WTC11 (cell line): ENCODE measurements around the gene ZFYVE1. TPM values are rescaled to one million over a fixed set of nuclear protein-coding genes. Genes with fewer than 3 reads are reported as not detected.

Experiments
- ATAC-seq: fragments of 200-7000 bp; cut with Tn5 transposase; 2 replicates; pipeline ENCODE4 v1.10.0; 2021; ENCODE audit warnings: mild to moderate bottlenecking, moderate library complexity
- CTCF ChIA-PET: fragments of 300-600 bp; sonication (Branson Sonifier 250); formaldehyde crosslinking; loops from one replicate; lab custom pipeline; 2021; ENCODE audit warnings: antibody characterized with exemption; lab: Charles Lee
- POLR2A ChIA-PET: fragments of 350-600 bp; sonication (Branson Sonifier 250); formaldehyde crosslinking; loops from one replicate; lab custom pipeline; 2021; ENCODE audit warnings: antibody characterized with exemption; lab: Charles Lee
- DNase-seq: peaks from one replicate; pipeline ENCODE4 v3.0.0; 2021; ENCODE audit warnings: low spot score
- H3K27ac Mint-ChIP-seq: 2 replicates; pipeline ENCODE4 v1.8.0; 2021; ENCODE audit warnings: mixed read lengths
- H3K27me3 Mint-ChIP-seq: 2 replicates; pipeline ENCODE4 v1.8.0; 2021; ENCODE audit warnings: low read depth, mild to moderate bottlenecking, moderate library complexity, mixed read lengths
- H3K36me3 Mint-ChIP-seq: 2 replicates; pipeline ENCODE4 v1.8.0; 2021; ENCODE audit warnings: mixed read lengths
- H3K4me1 Mint-ChIP-seq: 2 replicates; pipeline ENCODE4 v1.8.0; 2022; ENCODE audit warnings: mixed read lengths
- H3K4me3 Mint-ChIP-seq: 2 replicates; pipeline ENCODE4 v1.8.0; 2021; ENCODE audit warnings: mild to moderate bottlenecking, moderate library complexity, mixed read lengths
- H3K9me3 Mint-ChIP-seq: 2 replicates; pipeline ENCODE4 v1.8.0; 2021; ENCODE audit warnings: mixed read lengths
- ATF1 ChIP-seq: sonication (generic); formaldehyde crosslinking; IDR thresholded peaks from 2 replicates; pipeline ENCODE4 v1.8.1; 2023; ENCODE audit warnings: mild to moderate bottlenecking, moderate library complexity, missing genetic modification reagents
- ATF6 ChIP-seq: sonication (generic); formaldehyde crosslinking; IDR thresholded peaks from 2 replicates; pipeline ENCODE4 v1.8.1; 2023; ENCODE audit warnings: mild to moderate bottlenecking, missing genetic modification reagents
- CREB1 ChIP-seq: sonication (generic); formaldehyde crosslinking; IDR thresholded peaks from 2 replicates; pipeline ENCODE4 v1.8.0; 2023; ENCODE audit warnings: mild to moderate bottlenecking, missing genetic modification reagents
- E2F4 ChIP-seq: sonication (generic); formaldehyde crosslinking; IDR thresholded peaks from 2 replicates; pipeline ENCODE4 v1.8.1; 2022; ENCODE audit warnings: low read depth, mild to moderate bottlenecking, moderate library complexity, missing genetic modification reagents, borderline replicate concordance
- ESRRA ChIP-seq: sonication (generic); formaldehyde crosslinking; IDR thresholded peaks from 2 replicates; pipeline ENCODE4 v1.8.1; 2022; ENCODE audit warnings: mild to moderate bottlenecking, missing genetic modification reagents, borderline replicate concordance
- FOXK1 ChIP-seq: sonication (generic); formaldehyde crosslinking; IDR thresholded peaks from 2 replicates; pipeline ENCODE4 v1.8.0; 2022; ENCODE audit warnings: mild to moderate bottlenecking, moderate library complexity, missing genetic modification reagents
- FOXP1 ChIP-seq: sonication (generic); formaldehyde crosslinking; IDR thresholded peaks from 2 replicates; pipeline ENCODE4 v1.8.0; 2022; ENCODE audit warnings: missing genetic modification reagents, mild to moderate bottlenecking, moderate library complexity, borderline replicate concordance
- GABPB1 ChIP-seq: sonication (generic); formaldehyde crosslinking; IDR thresholded peaks from 2 replicates; pipeline ENCODE4 v1.8.1; 2023; ENCODE audit warnings: mild to moderate bottlenecking, missing genetic modification reagents
- GRHL2 ChIP-seq: fragments of 250-450 bp; sonication (Bioruptor Pico); IDR thresholded peaks from 2 replicates; pipeline ENCODE4 v1.8.0; 2022; ENCODE audit warnings: mild to moderate bottlenecking, moderate library complexity; ENCODE audit not compliant: insufficient replicate concordance, severe bottlenecking
- HMGA2 ChIP-seq: fragments of 250-450 bp; sonication (Bioruptor Pico); IDR thresholded peaks from 2 replicates; pipeline ENCODE4 v1.4.0; 2021; ENCODE audit warnings: mild to moderate bottlenecking, moderate library complexity
- JUN ChIP-seq: sonication (generic); formaldehyde crosslinking; IDR thresholded peaks from 2 replicates; pipeline ENCODE4 v1.8.0; 2023; ENCODE audit warnings: mild to moderate bottlenecking, missing genetic modification reagents
- KAT7 ChIP-seq: sonication (generic); formaldehyde crosslinking; IDR thresholded peaks from 2 replicates; pipeline ENCODE4 v1.8.1; 2023; ENCODE audit warnings: missing genetic modification reagents, mild to moderate bottlenecking, borderline replicate concordance
- MYBL2 ChIP-seq: sonication (generic); formaldehyde crosslinking; IDR thresholded peaks from 2 replicates; pipeline ENCODE4 v1.8.1; 2023; ENCODE audit warnings: mild to moderate bottlenecking, moderate library complexity, missing genetic modification reagents
- NFE2L1 ChIP-seq: sonication (generic); formaldehyde crosslinking; IDR thresholded peaks from 2 replicates; pipeline ENCODE4 v1.8.1; 2023; ENCODE audit warnings: missing genetic modification reagents
- NR2C2 ChIP-seq: sonication (generic); formaldehyde crosslinking; IDR thresholded peaks from 2 replicates; pipeline ENCODE4 v1.8.0; 2022; ENCODE audit warnings: mild to moderate bottlenecking, missing genetic modification reagents
- NR3C1 ChIP-seq: sonication (generic); formaldehyde crosslinking; conservative IDR thresholded peaks from 2 replicates; pipeline ENCODE4 v1.8.1; 2023; ENCODE audit warnings: low read depth, mild to moderate bottlenecking, missing genetic modification reagents
- RELA ChIP-seq: sonication (generic); formaldehyde crosslinking; IDR thresholded peaks from 2 replicates; pipeline ENCODE4 v1.8.1; 2022; ENCODE audit warnings: missing genetic modification reagents, mild to moderate bottlenecking, borderline replicate concordance
- RORB ChIP-seq: fragments of 250-450 bp; sonication (Bioruptor Pico); IDR thresholded peaks from 2 replicates; pipeline ENCODE4 v1.9.0; 2021; ENCODE audit warnings: mild to moderate bottlenecking
- SOX15 ChIP-seq: fragments of 250-450 bp; sonication (Bioruptor Pico); IDR thresholded peaks from 2 replicates; pipeline ENCODE4 v1.9.0; 2021; ENCODE audit warnings: mild to moderate bottlenecking
- ZNF138 ChIP-seq: sonication (generic); formaldehyde crosslinking; conservative IDR thresholded peaks from 2 replicates; pipeline ENCODE4 v1.8.1; 2022; ENCODE audit warnings: mild to moderate bottlenecking, moderate library complexity, missing genetic modification reagents
- ZNF671 ChIP-seq: fragments of 250-450 bp; sonication (Bioruptor Pico); IDR thresholded peaks from 2 replicates; pipeline ENCODE4 v1.8.0; 2021; ENCODE audit warnings: mild to moderate bottlenecking
- total RNA-seq: library from RNA; stranded (reverse); gene quantifications from 3 replicates; pipeline ENCODE4 v1.2.3, GENCODE V29; 2021
- TF ChIP-seq, protein P1 (sequence below): sonication (generic); formaldehyde crosslinking; conservative IDR thresholded peaks from 2 replicates; pipeline ENCODE4 v1.8.1; 2023; ENCODE audit warnings: mild to moderate bottlenecking, low read depth, missing genetic modification reagents, moderate library complexity
- TF ChIP-seq, protein P2 (sequence below): fragments of 250-450 bp; sonication (Bioruptor Pico); IDR thresholded peaks from 2 replicates; pipeline ENCODE4 v1.9.0; 2021; ENCODE audit warnings: mild to moderate bottlenecking
- TF ChIP-seq, protein P3 (sequence below): fragments of 250-450 bp; sonication (Bioruptor Pico); conservative IDR thresholded peaks from 2 replicates; pipeline ENCODE4 v1.9.0; 2021; ENCODE audit warnings: mild to moderate bottlenecking
- TF ChIP-seq, protein P4 (sequence below): sonication (generic); formaldehyde crosslinking; IDR thresholded peaks from 2 replicates; pipeline ENCODE4 v1.8.1; 2022; ENCODE audit warnings: low read depth, missing genetic modification reagents, borderline replicate concordance

Gene ZFYVE1
- total RNA-seq, 1 experiment from 2014 or later = 12.8 TPM

GRCh38 chr14:72945356-72946027 lies 81.4 kb downstream of the ZFYVE1 start (continued):
- TF ChIP-seq E2F4 (no peak), GABPB1 (CRISPR knock-in tag) (no peak), KAT7 (CRISPR knock-in tag) (no peak), FOXK1 (CRISPR knock-in tag) (no peak), MYBL2 (CRISPR knock-in tag) (no peak), FOXP1 (no peak)
- TF ChIP-seq, protein P1, sequence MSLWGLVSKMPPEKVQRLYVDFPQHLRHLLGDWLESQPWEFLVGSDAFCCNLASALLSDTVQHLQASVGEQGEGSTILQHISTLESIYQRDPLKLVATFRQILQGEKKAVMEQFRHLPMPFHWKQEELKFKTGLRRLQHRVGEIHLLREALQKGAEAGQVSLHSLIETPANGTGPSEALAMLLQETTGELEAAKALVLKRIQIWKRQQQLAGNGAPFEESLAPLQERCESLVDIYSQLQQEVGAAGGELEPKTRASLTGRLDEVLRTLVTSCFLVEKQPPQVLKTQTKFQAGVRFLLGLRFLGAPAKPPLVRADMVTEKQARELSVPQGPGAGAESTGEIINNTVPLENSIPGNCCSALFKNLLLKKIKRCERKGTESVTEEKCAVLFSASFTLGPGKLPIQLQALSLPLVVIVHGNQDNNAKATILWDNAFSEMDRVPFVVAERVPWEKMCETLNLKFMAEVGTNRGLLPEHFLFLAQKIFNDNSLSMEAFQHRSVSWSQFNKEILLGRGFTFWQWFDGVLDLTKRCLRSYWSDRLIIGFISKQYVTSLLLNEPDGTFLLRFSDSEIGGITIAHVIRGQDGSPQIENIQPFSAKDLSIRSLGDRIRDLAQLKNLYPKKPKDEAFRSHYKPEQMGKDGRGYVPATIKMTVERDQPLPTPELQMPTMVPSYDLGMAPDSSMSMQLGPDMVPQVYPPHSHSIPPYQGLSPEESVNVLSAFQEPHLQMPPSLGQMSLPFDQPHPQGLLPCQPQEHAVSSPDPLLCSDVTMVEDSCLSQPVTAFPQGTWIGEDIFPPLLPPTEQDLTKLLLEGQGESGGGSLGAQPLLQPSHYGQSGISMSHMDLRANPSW = no peak
- TF ChIP-seq, protein P2, sequence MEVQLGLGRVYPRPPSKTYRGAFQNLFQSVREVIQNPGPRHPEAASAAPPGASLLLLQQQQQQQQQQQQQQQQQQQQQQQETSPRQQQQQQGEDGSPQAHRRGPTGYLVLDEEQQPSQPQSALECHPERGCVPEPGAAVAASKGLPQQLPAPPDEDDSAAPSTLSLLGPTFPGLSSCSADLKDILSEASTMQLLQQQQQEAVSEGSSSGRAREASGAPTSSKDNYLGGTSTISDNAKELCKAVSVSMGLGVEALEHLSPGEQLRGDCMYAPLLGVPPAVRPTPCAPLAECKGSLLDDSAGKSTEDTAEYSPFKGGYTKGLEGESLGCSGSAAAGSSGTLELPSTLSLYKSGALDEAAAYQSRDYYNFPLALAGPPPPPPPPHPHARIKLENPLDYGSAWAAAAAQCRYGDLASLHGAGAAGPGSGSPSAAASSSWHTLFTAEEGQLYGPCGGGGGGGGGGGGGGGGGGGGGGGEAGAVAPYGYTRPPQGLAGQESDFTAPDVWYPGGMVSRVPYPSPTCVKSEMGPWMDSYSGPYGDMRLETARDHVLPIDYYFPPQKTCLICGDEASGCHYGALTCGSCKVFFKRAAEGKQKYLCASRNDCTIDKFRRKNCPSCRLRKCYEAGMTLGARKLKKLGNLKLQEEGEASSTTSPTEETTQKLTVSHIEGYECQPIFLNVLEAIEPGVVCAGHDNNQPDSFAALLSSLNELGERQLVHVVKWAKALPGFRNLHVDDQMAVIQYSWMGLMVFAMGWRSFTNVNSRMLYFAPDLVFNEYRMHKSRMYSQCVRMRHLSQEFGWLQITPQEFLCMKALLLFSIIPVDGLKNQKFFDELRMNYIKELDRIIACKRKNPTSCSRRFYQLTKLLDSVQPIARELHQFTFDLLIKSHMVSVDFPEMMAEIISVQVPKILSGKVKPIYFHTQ = no peak
- TF ChIP-seq, protein P3, sequence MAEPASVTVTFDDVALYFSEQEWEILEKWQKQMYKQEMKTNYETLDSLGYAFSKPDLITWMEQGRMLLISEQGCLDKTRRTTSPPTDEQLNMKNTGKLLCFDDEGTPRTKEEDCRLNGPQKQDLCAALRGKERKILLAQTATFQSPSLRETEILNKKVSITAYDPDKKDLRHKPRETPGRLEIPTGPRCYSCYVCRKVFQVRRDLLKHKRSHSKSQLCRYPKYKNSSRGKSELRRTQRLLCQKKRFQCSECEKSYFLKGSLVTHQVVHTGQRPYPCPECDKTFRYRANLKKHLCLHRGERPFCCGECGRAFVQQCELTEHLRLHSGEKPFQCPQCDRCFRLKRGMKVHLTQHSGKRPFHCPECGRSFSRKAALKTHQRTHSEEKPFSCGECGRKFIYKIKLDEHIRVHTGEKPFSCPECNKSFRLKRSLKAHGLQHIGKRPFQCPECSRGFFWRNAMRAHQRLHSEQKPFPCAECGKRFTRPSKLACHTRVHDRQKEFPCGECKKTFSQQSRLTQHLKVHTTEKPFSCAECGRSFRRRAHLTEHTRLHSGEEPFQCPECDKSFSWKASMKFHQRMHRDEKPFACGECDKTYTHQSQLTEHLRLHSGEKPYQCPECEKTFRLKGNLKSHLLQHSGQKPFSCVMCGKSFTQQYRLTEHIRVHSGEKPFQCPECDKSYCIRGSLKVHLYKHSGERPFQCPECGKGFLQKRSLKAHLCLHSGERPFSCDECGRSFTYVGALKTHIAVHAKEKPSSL (CRISPR knock-in tag) = no peak

- CTCF ChIA-PET = no interaction called here
- POLR2A ChIA-PET = no interaction called here
- Mint-ChIP-seq H3K36me3 (peaks cover 26% of the 10 kb centered on the region), H3K4me3 (no peak overlapping the region), H3K27me3 (no peaks in the 10 kb centered on the region), H3K27ac (no peak overlapping the region), H3K4me1 (no peaks in the 10 kb centered on the region), H3K9me3 (no peaks in the 10 kb centered on the region)
- TF ChIP-seq ESRRA (CRISPR knock-in tag) (no peak), ATF1 (CRISPR knock-in tag) (no peak), ZNF138 (CRISPR knock-in tag) (no peak), HMGA2 (CRISPR knock-in tag) (no peak), JUN (no peak), GABPB1 (CRISPR knock-in tag) (no peak), NR2C2 (no peak), CREB1 (CRISPR knock-in tag) (no peak), GRHL2 (no peak), RORB (CRISPR knock-in tag) (no peak), ATF6 (CRISPR knock-in tag) (no peak), NR3C1 (CRISPR knock-in tag) (no peak), RELA (CRISPR knock-in tag) (no peak), SOX15 (CRISPR knock-in tag) (no peak), NFE2L1 (CRISPR knock-in tag) (no peak), FOXP1 (no peak), ZNF671 (CRISPR knock-in tag) (no peak)
- TF ChIP-seq, protein P4, sequence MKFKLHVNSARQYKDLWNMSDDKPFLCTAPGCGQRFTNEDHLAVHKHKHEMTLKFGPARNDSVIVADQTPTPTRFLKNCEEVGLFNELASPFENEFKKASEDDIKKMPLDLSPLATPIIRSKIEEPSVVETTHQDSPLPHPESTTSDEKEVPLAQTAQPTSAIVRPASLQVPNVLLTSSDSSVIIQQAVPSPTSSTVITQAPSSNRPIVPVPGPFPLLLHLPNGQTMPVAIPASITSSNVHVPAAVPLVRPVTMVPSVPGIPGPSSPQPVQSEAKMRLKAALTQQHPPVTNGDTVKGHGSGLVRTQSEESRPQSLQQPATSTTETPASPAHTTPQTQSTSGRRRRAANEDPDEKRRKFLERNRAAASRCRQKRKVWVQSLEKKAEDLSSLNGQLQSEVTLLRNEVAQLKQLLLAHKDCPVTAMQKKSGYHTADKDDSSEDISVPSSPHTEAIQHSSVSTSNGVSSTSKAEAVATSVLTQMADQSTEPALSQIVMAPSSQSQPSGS (CRISPR knock-in tag) = no peak
- no peak for DNase-seq
- ATAC-seq = no peak
Measured at GRCh38 chr14:72943876-72944430, 83.0 kb downstream of the ZFYVE1 start.
